Measurements from ENCODE around the gene OTOG.

- TF ChIP-seq CTCF (conservative IDR thresholded peaks at IDR 0.05; ENCODE audit: low read depth, low read length) (no peak), EZH2 (IDR thresholded peaks at IDR 0.05; ENCODE audit: low read length, unreplicated experiment) (no peak)
These were observed 13.2 kb upstream of the OTOG start for GRCh38 chr11:17533778-17534415.
